HepG2 (cell line): ENCODE data around the gene PARP8. TPM values are rescaled to one million over a fixed set of nuclear protein-coding genes. Genes with fewer than 3 reads are reported as not detected.

Experiments
- ATAC-seq: fragments of 200-7000 bp; cut with Tn5 transposase; 3 replicates; pipeline ENCODE4 v1.9.1; 2020; ENCODE audit warnings: mild to moderate bottlenecking, moderate library complexity
- BruUV-seq: library from RNA; stranded (reverse); fragments of 400-500 nt; replicated peaks from 2 replicates; lab custom pipeline; 2021; lab: Mats Ljungman, UMichigan
- CTCF ChIA-PET: fragments of 300-600 bp; formaldehyde crosslinking; extraction: SDS; loops from one replicate; lab custom pipeline; 2021; ENCODE audit warnings: low total read pairs, inconsistent platforms, low intra/inter-chr PET ratio; lab: Yijun Ruan, JAX
- POLR2A ChIA-PET: fragments of 350-600 bp; sonication (Branson Sonifier 250); formaldehyde crosslinking; loops from one replicate; lab custom pipeline; 2020; ENCODE audit warnings: antibody characterized with exemption, inconsistent platforms; lab: Yijun Ruan, JAX
- DNase-seq: peaks from one replicate; pipeline ENCODE4 v3.0.0-alpha.2; 2015; ENCODE audit warnings: low spot score
- FAIRE-seq: peaks from 3 replicates; lab custom pipeline; 2011; peaks lifted over from hg19 to GRCh38; lab: Jason Lieb, UNC
- H2AFZ ChIP-seq: one replicate; pipeline ENCODE4 v1.6.1; 2011; ENCODE audit warnings: low read length, inconsistent platforms
- H3K27ac ChIP-seq: fragments of 300-600 bp; 3 replicates; pipeline ENCODE4 v1.8.0; 2011; ENCODE audit warnings: mixed run types, mild to moderate bottlenecking, mixed read lengths, low read length, inconsistent platforms; ENCODE audit not compliant: insufficient read depth; ENCODE audit errors: extremely low read length
- H3K27me3 ChIP-seq, 2 experiments: fragments of 200-600 bp in 1 of 2; 2 replicates in 1 of 2; 3 replicates in 1 of 2; pipeline versions ENCODE4 v1.6.0 to v1.8.0; 2011; ENCODE audit warnings: low read length in 2 of 2, mild to moderate bottlenecking in 2 of 2, moderate library complexity in 2 of 2, inconsistent platforms in 1 of 2; ENCODE audit not compliant: insufficient read depth in 2 of 2, control insufficient read depth in 1 of 2
- H3K36me3 ChIP-seq, 2 experiments: fragments of 200-600 bp in 1 of 2; replicated peaks in 1 of 2; 2 replicates in 1 of 2; 3 replicates in 1 of 2; pipeline versions ENCODE4 v1.5.1 to v1.8.0; 2011; ENCODE audit warnings: low read length in 2 of 2, inconsistent platforms in 1 of 2; ENCODE audit not compliant: insufficient read depth in 2 of 2, control insufficient read depth in 1 of 2
- H3K4me1 ChIP-seq: 2 replicates; pipeline ENCODE4 v1.5.1; 2012; ENCODE audit warnings: low read length, inconsistent platforms; ENCODE audit not compliant: insufficient read depth
- H3K4me2 ChIP-seq: 2 replicates; pipeline ENCODE4 v1.6.0; 2011; ENCODE audit warnings: low read depth, low read length, inconsistent platforms
- H3K4me3 ChIP-seq, 3 experiments: fragments of 200-600 bp in 1 of 3; sonication (generic), shearing (Covaris generic) in 1 of 3; replicated peaks in 1 of 3; 2 replicates each; pipeline ENCODE4 v1.5.1; 2011 to 2016; ENCODE audit warnings: low read length in 3 of 3, inconsistent platforms in 2 of 3, low read depth in 2 of 3, mild to moderate bottlenecking in 2 of 3, control low read depth in 1 of 3, mixed read lengths in 1 of 3; ENCODE audit not compliant: insufficient read depth in 1 of 3
- H3K79me2 ChIP-seq: one replicate; pipeline ENCODE4 v1.6.1; 2011; ENCODE audit warnings: low read length, inconsistent platforms; ENCODE audit not compliant: insufficient read depth
- H3K9ac ChIP-seq: 2 replicates; pipeline ENCODE4 v1.6.0; 2011; ENCODE audit warnings: mild to moderate bottlenecking, low read depth, low read length, inconsistent platforms; ENCODE audit not compliant: insufficient read depth
- H3K9me3 ChIP-seq: 2 replicates; pipeline ENCODE4 v1.5.1; 2012; ENCODE audit warnings: mild to moderate bottlenecking, low read length
- H4K20me1 ChIP-seq: 2 replicates; pipeline ENCODE4 v1.6.0; 2011; ENCODE audit warnings: inconsistent platforms, mild to moderate bottlenecking, low read length, moderate library complexity; ENCODE audit not compliant: insufficient read depth
- ATAD3A ChIP-seq: sonication (generic); formaldehyde crosslinking; IDR thresholded peaks from 2 replicates; pipeline ENCODE4 v1.4.0; 2020; ENCODE audit warnings: missing genetic modification reagents
- GATAD1 ChIP-seq: IDR thresholded peaks from 2 replicates; pipeline ENCODE4 v1.6.1; 2016; ENCODE audit warnings: missing genetic modification reagents, missing compliant biosample characterization
- GTF3A ChIP-seq: sonication (generic); formaldehyde crosslinking; conservative IDR thresholded peaks from 2 replicates; pipeline ENCODE4 v1.4.0; 2020; ENCODE audit warnings: mild to moderate bottlenecking, missing genetic modification reagents
- HIC2 ChIP-seq: sonication (generic); formaldehyde crosslinking; IDR thresholded peaks from 2 replicates; pipeline ENCODE4 v1.9.0; 2022; ENCODE audit warnings: low read depth, missing genetic modification reagents
- KLF15 ChIP-seq: sonication (generic); formaldehyde crosslinking; IDR thresholded peaks from 2 replicates; pipeline ENCODE4 v1.8.1; 2023; ENCODE audit warnings: borderline replicate concordance, mild to moderate bottlenecking, inconsistent platforms, missing genetic modification reagents, mixed read lengths
- MZF1 ChIP-seq: sonication (generic); formaldehyde crosslinking; IDR thresholded peaks from 2 replicates; pipeline ENCODE4 v1.8.1; 2023; ENCODE audit warnings: mild to moderate bottlenecking, missing genetic modification reagents, borderline replicate concordance
- TBX3 ChIP-seq: fragments of 450-650 bp; IDR thresholded peaks from 2 replicates; pipeline ENCODE4 v1.6.1; 2017; ENCODE audit warnings: antibody characterized with exemption, mild to moderate bottlenecking, inconsistent platforms, borderline replicate concordance
- YEATS4 ChIP-seq: sonication (generic); formaldehyde crosslinking; IDR thresholded peaks from 2 replicates; pipeline ENCODE4 v1.4.0; 2020; ENCODE audit warnings: missing genetic modification reagents, borderline replicate concordance
- ZNF33A ChIP-seq: sonication (generic); formaldehyde crosslinking; IDR thresholded peaks from 2 replicates; pipeline ENCODE4 v1.5.1; 2020; ENCODE audit warnings: missing genetic modification reagents, mild to moderate bottlenecking, moderate library complexity, borderline replicate concordance
- ZNF547 ChIP-seq: sonication (generic); formaldehyde crosslinking; IDR thresholded peaks from 2 replicates; pipeline ENCODE4 v1.5.1; 2020; ENCODE audit warnings: mild to moderate bottlenecking, missing genetic modification reagents
- ZNF598 ChIP-seq: sonication (generic); formaldehyde crosslinking; IDR thresholded peaks from 2 replicates; pipeline ENCODE4 v1.5.1; 2020; ENCODE audit warnings: mild to moderate bottlenecking, missing genetic modification reagents, borderline replicate concordance
- ZNF670 ChIP-seq: sonication (generic); formaldehyde crosslinking; IDR thresholded peaks from 2 replicates; pipeline ENCODE4 v1.8.0; 2022; ENCODE audit warnings: mild to moderate bottlenecking, missing genetic modification reagents, borderline replicate concordance
- WGBS: methylation state at CpG from one replicate; pipeline ENCODE4 v1.1.6; 2017; ENCODE audit warnings: low lambda C conversion rate; 5-methylcytosine and 5-hydroxymethylcytosine counted together
- in situ Hi-C: cut with HindIII; loops from 2 replicates; pipeline ENCODE4 v1.10.0; 2017; ENCODE audit warnings: low pct_unique_long_range_greater_than_20kb; ENCODE audit not compliant: extremely low pct_ligation_motif_present
- intact Hi-C: fragments of 100-400 bp; cut with micrococcal nuclease; formaldehyde crosslinking; loops from one replicate; pipeline ENCODE4 v1.10.0; 2022; ENCODE audit not compliant: unreplicated experiment
- polyA plus RNA-seq, 8 experiments: library from polyadenylated mRNA; depleted of rRNA in 3 of 8; stranded (reverse) in 7 of 8; unstranded in 1 of 8; fragments of >200 nt; fragmentation: Illumina TruSeq in 4 of 8; extraction: Trizol in 4 of 8; gene quantifications; 2 replicates each; pipeline versions ENCODE4 v1.2.1 to v1.2.3, GENCODE V29; 2011 to 2016; ENCODE audit warnings: low read depth in 4 of 8, missing spikeins in 1 of 8, mixed read lengths in 1 of 8; ENCODE audit not compliant: insufficient read depth in 1 of 8
- total RNA-seq, 5 experiments: library from RNA; depleted of rRNA; stranded (reverse); fragments of >200 nt; fragmentation: Illumina TruSeq; extraction: Trizol; gene quantifications; 2 replicates each; pipeline ENCODE4 v1.2.3, GENCODE V29; 2016; ENCODE audit warnings: low read depth in 1 of 5
- TF ChIP-seq, protein P1 (sequence below): sonication (generic); formaldehyde crosslinking; IDR thresholded peaks from 2 replicates; pipeline ENCODE4 v1.9.0; 2022; ENCODE audit warnings: missing genetic modification reagents, mild to moderate bottlenecking, borderline replicate concordance
- TF ChIP-seq, protein P2 (sequence below): sonication (generic); formaldehyde crosslinking; IDR thresholded peaks from 2 replicates; pipeline ENCODE4 v1.4.0; 2020; ENCODE audit warnings: missing genetic modification reagents, mild to moderate bottlenecking, borderline replicate concordance

The PARP8 gene
- total and polyA plus RNA-seq, 2 of the 13 experiments (the other 11 are each of a cell fraction or from before 2014, with no cell fraction given) = 0.11 to 0.29 TPM

DNA sequence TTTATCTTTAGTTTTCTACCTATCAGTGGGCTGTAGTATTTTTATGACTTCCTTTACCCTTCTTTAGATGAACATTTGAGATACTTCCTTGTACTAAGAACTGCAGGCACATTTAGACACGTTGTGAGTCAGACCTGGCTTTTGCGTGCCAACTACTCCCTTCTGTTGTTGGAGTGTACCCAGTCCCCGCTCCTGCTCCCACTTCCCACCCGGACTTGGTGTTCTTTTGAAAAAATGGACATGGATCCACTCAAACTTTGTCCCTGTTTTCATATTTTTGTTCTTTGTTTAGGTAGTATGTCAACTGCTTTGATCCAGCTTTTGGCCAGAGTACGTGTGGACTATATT is 60.7 kb downstream of the PARP8 start (continued):
- TF ChIP-seq ZNF670 (no peak), GATAD1 (CRISPR knock-in tag) (no peak), ZNF598 (CRISPR knock-in tag) (no peak), YEATS4 (CRISPR knock-in tag) (no peak), KLF15 (CRISPR knock-in tag) (no peak)
- TF ChIP-seq, protein P1, sequence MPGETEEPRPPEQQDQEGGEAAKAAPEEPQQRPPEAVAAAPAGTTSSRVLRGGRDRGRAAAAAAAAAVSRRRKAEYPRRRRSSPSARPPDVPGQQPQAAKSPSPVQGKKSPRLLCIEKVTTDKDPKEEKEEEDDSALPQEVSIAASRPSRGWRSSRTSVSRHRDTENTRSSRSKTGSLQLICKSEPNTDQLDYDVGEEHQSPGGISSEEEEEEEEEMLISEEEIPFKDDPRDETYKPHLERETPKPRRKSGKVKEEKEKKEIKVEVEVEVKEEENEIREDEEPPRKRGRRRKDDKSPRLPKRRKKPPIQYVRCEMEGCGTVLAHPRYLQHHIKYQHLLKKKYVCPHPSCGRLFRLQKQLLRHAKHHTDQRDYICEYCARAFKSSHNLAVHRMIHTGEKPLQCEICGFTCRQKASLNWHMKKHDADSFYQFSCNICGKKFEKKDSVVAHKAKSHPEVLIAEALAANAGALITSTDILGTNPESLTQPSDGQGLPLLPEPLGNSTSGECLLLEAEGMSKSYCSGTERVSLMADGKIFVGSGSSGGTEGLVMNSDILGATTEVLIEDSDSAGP (CRISPR knock-in tag) = no peak

- Histone ChIP-seq H4K20me1 (no peaks in the 10 kb centered on the region), H2AFZ (no peak overlapping the region), H3K4me2 (no peak overlapping the region), H3K4me1 (no peaks in the 10 kb centered on the region), H3K27me3 (no peaks in the 10 kb centered on the region), H3K36me3 (no peaks in the 10 kb centered on the region), H3K4me3 (no peak overlapping the region), H3K79me2 (no peaks in the 10 kb centered on the region), H3K9ac (no peak overlapping the region), H3K9me3 (no peaks in the 10 kb centered on the region), H3K27ac (no peak overlapping the region)
- TF ChIP-seq GTF3A (CRISPR knock-in tag) (no peak), HIC2 (CRISPR knock-in tag) (no peak), ZNF547 (CRISPR knock-in tag) (no peak), ZNF33A (CRISPR knock-in tag) (no peak), TBX3 (no peak), MZF1 (CRISPR knock-in tag) (no peak), ATAD3A (CRISPR knock-in tag) (no peak)
- TF ChIP-seq, protein P2, sequence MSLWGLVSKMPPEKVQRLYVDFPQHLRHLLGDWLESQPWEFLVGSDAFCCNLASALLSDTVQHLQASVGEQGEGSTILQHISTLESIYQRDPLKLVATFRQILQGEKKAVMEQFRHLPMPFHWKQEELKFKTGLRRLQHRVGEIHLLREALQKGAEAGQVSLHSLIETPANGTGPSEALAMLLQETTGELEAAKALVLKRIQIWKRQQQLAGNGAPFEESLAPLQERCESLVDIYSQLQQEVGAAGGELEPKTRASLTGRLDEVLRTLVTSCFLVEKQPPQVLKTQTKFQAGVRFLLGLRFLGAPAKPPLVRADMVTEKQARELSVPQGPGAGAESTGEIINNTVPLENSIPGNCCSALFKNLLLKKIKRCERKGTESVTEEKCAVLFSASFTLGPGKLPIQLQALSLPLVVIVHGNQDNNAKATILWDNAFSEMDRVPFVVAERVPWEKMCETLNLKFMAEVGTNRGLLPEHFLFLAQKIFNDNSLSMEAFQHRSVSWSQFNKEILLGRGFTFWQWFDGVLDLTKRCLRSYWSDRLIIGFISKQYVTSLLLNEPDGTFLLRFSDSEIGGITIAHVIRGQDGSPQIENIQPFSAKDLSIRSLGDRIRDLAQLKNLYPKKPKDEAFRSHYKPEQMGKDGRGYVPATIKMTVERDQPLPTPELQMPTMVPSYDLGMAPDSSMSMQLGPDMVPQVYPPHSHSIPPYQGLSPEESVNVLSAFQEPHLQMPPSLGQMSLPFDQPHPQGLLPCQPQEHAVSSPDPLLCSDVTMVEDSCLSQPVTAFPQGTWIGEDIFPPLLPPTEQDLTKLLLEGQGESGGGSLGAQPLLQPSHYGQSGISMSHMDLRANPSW = no peak
- CTCF ChIA-PET = no interaction called here
- DNase-seq (no peak), ATAC-seq (no peak), FAIRE-seq (no peak)
- intact Hi-C loops = no loop called here
- POLR2A ChIA-PET = no interaction called here
- no TSS peak for BruUV-seq
- in situ Hi-C loops = no loop called here
- 14% methylated on average over 2 of the region's 2 CpGs for WGBS
These were observed 61.4 kb downstream of the PARP8 start for GRCh38 chr5:50727845-50728244.
